ENCODE data around the gene LRRTM1. TPM values are rescaled to one million over a fixed set of nuclear protein-coding genes. Genes with fewer than 3 reads are reported as not detected.

LRRTM1 gene
- total RNA-seq, 1 experiment from 2014 or later = not detected

GRCh38 chr2:80323610-80324009 lies 19.1 kb upstream of the LRRTM1 start:
- CTCF ChIA-PET = interaction anchor here (0.8 kb wide), 1 partner anchor 219 kb away, joined by 3 read pairs; no protein-coding TSS in a partner anchor
- no peaks in the 10 kb centered on the region for H3K9me3 ChIP-seq (ENCODE audit: control insufficient read depth, insufficient read depth, low read depth, low read length)
- no TSS peak for BruUV-seq (replicated peaks)
- H3K4me3 ChIP-seq (ENCODE audit: low read depth in 2 of 2, low read length in 2 of 2) = no peak overlapping the region
- ATAC-seq = no peak
- TF ChIP-seq POLR2AphosphoS5 (IDR thresholded peaks at IDR 0.05; ENCODE audit: low read depth, low read length) = no peak
- POLR2A ChIA-PET = no interaction called here
- no peaks in the 10 kb centered on the region for H3K4me1 ChIP-seq (ENCODE audit: control insufficient read depth, insufficient read depth, low read length)
- H3K36me3 ChIP-seq (ENCODE audit: control insufficient read depth, insufficient read depth, low read length) = no peaks in the 10 kb centered on the region
- no peak for DNase-seq (ENCODE audit: low read depth, low spot score)
- in situ Hi-C loops (cut with HindIII; ENCODE audit: low pct_unique_long_range_greater_than_20kb, low sequenced_read_pairs) (no loop called here), intact Hi-C loops (cut with micrococcal nuclease; ENCODE audit: unreplicated experiment) (no loop called here)
- no peak overlapping the region for H3K27ac ChIP-seq (ENCODE audit: low read length)
- H3K27me3 ChIP-seq (ENCODE audit: control insufficient read depth, insufficient read depth, low read length) = no peaks in the 10 kb centered on the region

- no peaks in the 10 kb centered on the region for H3K9me3 ChIP-seq (ENCODE audit: control insufficient read depth, insufficient read depth, low read depth, low read length)
- ChIA-PET CTCF (no interaction called here), POLR2A (no interaction called here)
- H3K4me1 ChIP-seq (ENCODE audit: control insufficient read depth, insufficient read depth, low read length) = no peaks in the 10 kb centered on the region
- ATAC-seq (no peak), DNase-seq (ENCODE audit: low read depth, low spot score) (no peak)
- no TSS peak for BruUV-seq (replicated peaks)
- H3K4me3 ChIP-seq (ENCODE audit: low read depth in 2 of 2, low read length in 2 of 2) = no peak overlapping the region
- TF ChIP-seq SIN3A (IDR thresholded peaks at IDR 0.05; ENCODE audit: borderline replicate concordance, insufficient read depth, low read depth, low read length) (no peak), CTCF (IDR thresholded peaks at IDR 0.05) (no peak), TCF7L2 (IDR thresholded peaks at IDR 0.05; ENCODE audit: low read depth, low read length) (no peak), REST (IDR thresholded peaks at IDR 0.05; ENCODE audit: insufficient read depth in 1 of 2, low read depth in 2 of 2, low read length in 1 of 2) (no peak), POLR2AphosphoS5 (IDR thresholded peaks at IDR 0.05; ENCODE audit: low read depth, low read length) (no peak)
- in situ Hi-C loops (cut with HindIII; ENCODE audit: low pct_unique_long_range_greater_than_20kb, low sequenced_read_pairs) = no loop called here
- intact Hi-C loops (cut with micrococcal nuclease; ENCODE audit: unreplicated experiment) = no loop called here
- H3K36me3 ChIP-seq (ENCODE audit: control insufficient read depth, insufficient read depth, low read length) = no peaks in the 10 kb centered on the region
- no peak overlapping the region for H3K27ac ChIP-seq (ENCODE audit: low read length)
- H3K27me3 ChIP-seq (ENCODE audit: control insufficient read depth, insufficient read depth, low read length) = no peaks in the 10 kb centered on the region
These were observed 18.4 kb upstream of the LRRTM1 start for GRCh38 chr2:80322958-80323357.

- CTCF ChIA-PET = no interaction called here
- H3K4me3 ChIP-seq (ENCODE audit: low read depth in 2 of 2, low read length in 2 of 2) = no peak overlapping the region
- no peaks in the 10 kb centered on the region for H3K36me3 ChIP-seq (ENCODE audit: control insufficient read depth, insufficient read depth, low read length)
- no peaks in the 10 kb centered on the region for H3K27me3 ChIP-seq (ENCODE audit: control insufficient read depth, insufficient read depth, low read length)
- in situ Hi-C loops (cut with HindIII; ENCODE audit: low pct_unique_long_range_greater_than_20kb, low sequenced_read_pairs) = no loop called here
- POLR2A ChIA-PET = no interaction called here
- ATAC-seq (no peak), DNase-seq (ENCODE audit: low read depth, low spot score) (no peak)
- no peaks in the 10 kb centered on the region for H3K9me3 ChIP-seq (ENCODE audit: control insufficient read depth, insufficient read depth, low read depth, low read length)
- no peak overlapping the region for H3K27ac ChIP-seq (ENCODE audit: low read length)
- intact Hi-C loops (cut with micrococcal nuclease; ENCODE audit: unreplicated experiment) = no loop called here
- no TSS peak for BruUV-seq (replicated peaks)
- TF ChIP-seq SIN3A (IDR thresholded peaks at IDR 0.05; ENCODE audit: borderline replicate concordance, insufficient read depth, low read depth, low read length) = no peak
- TF ChIP-seq POLR2AphosphoS5 (IDR thresholded peaks at IDR 0.05; ENCODE audit: low read depth, low read length) = no peak
- TF ChIP-seq CTCF (IDR thresholded peaks at IDR 0.05) = no peak
- no peak for TF ChIP-seq REST (IDR thresholded peaks at IDR 0.05; ENCODE audit: insufficient read depth in 1 of 2, low read depth in 2 of 2, low read length in 1 of 2)
- no peak for TF ChIP-seq TCF7L2 (IDR thresholded peaks at IDR 0.05; ENCODE audit: low read depth, low read length)
- no peaks in the 10 kb centered on the region for H3K4me1 ChIP-seq (ENCODE audit: control insufficient read depth, insufficient read depth, low read length)
These were observed 17.9 kb upstream of the LRRTM1 start for GRCh38 chr2:80322311-80322920.

Data from Panc1 (cell line).